Measurements from ENCODE around the gene KCNB1. TPM values are rescaled to one million over a fixed set of nuclear protein-coding genes. Genes with fewer than 3 reads are reported as not detected.
"Not testable (repeated sequence)": the region's sequence is repeated elsewhere in the genome, so short reads cannot be mapped to it uniquely, and the experiment has no call there.

The KCNB1 gene
- total RNA-seq, 1 donor from 2014 or later, result 0.39 TPM

DNA sequence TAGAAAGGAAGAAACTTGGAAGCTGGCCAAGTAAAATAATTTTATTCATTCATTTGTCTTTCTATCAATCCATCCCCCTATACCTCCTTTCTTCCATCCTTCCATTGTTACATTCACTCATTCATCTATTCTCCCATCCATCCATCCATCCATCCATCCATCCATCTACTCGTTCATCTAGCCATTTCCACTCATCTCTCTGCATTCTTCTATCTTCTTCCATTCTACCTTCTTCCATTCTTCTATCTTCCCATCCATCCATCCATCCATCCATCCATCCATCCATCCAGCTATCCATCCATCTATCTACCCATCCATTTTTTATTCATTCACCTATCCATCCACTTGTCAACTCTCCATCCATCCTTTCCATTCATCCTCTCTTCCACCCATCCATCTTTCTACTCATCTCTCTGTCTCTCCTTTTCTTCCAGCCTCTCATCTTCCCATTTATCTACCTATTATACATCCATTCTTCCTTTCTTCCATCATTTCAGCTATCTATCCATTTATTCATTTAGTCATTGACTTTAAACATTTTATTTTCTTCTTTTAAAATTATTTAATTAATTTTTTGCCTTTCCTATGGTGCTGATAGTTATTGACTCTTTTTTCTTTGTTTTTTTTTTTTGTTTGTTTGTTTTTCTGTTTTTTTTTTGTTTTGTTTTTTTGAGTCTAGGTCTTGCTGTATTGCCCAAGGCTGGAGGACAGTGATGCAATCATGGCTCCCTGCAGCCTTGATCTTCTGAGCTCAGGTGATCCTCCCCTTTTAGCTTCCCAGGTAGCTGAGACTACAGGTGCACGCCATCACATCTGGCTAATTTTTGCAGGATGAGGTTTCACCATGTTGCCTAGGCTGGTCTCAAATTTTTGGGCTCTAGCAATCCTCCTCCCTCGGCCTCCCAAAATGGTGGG, 151.5 kb downstream of the KCNB1 start:
- intact Hi-C loops (cut with micrococcal nuclease), result no loop called here

DNA sequence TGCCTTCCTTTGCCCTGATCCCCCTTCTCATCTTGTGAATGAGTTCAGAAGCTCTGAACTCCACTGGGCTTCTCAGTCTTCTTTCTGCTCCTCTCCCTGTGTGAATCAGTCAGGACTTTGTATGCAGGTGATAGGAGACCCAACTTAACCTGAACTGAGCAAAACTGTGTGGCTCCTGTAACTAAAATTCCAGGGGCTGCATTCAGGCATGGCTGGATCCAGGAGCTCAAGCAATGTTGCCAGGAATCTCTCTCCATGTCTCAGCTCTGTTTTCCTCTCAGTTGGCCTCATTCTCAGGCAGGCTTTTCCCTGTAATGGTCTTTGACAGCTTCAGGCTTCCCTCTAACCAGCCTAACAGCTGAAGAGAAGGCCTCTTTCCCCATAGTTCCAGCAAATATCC, 153.7 kb downstream of the KCNB1 start:
- intact Hi-C loops (cut with micrococcal nuclease), result no loop called here

DNA sequence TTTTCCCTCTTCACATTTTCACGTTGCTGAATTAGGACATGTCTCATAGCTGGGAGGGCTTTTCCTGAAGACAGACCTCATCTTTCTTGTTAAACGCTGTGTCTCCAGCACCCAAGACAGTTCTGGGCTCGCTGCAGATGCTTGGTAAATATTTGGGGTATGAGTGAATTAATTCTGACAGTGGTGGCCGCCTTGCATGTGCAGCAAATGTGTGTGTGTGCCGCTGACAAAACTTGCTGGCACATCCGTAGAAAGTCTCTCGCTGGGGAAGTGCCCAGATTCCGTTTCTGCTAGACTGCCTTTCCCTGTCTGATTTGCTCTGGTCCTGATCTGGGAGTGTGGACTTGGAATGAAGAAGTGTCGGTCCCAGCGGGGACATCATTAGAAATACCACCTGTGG, 156.4 kb downstream of the KCNB1 start:
- intact Hi-C loops (cut with micrococcal nuclease), result no loop called here

DNA sequence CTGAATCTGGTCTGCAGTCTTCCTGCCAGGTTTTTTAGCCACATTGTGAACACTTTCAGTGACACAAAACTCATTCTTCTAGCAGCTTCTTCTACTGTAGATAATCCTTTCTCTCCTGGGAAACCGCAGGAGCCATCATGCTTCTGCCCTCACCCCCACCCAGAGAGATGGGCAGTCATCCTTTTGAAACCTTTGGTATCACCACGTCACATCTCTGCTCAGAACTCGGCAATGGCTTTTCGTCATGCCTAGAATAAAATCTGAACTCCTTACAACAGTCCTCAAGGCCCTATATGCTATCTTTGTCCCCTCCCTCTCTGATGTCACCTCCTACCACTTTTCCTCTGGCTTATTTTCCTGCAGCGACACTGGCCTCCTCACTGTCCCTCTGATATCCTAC, 158.2 kb downstream of the KCNB1 start:
- intact Hi-C loops (cut with micrococcal nuclease), result loop anchor here (5.0 kb wide), 1 partner anchor 47 kb away; the partner anchor contains the start of gene ZNFX1

DNA sequence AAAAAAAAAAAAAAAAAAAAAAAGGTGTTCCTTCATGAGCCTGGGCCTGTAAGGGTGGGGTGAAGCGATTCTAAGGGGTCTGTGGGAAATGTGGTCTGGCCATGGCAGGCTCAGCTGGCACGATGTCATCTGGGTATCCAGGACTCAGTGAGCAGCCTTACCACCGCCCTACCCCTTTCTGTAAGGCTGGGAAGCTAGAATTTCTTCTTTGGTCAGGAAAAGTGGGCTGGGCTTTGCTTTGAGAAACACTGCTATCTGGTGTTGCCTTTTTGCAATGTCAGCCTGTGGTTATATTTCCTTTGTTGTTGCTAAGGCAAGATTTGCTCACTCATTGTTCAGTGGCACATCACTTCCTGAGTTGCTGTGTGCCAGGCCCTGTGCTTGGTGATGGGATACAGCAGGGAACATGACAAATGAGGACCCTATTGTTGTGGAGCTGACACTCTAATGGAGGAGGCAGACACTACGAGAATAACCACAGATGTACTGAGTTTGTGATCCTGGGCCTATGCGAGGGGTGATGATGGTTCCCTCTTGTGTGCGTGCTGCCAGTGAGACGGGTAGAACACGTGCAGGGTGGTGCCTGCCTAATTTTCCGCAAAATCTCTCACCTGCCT, 158.7 kb downstream of the KCNB1 start:
- intact Hi-C loops (cut with micrococcal nuclease), result loop anchor here (2.0 to 5.0 kb wide), 2 partner anchors 46 to 77 kb away; partner anchors contain the start of gene ZNFX1

DNA sequence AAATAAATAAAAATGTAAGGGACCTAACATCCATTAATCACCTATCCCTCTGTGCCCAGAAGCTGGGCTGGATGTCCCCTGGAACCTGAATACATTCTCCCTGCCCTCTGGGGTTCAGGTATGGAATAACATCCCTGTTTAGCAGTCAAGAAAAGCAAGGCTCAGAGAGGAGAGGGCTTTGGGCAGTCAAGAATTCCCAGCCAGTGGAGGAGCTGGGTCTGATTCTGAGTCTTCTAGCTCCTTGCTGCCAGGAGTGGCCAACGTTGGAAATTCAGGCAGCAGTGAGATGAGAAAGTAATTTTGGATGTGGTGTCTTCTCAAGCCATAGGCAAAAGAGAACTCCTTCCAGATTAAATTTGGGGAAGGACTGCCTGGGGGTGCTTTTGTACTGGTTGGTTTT, 162.0 kb downstream of the KCNB1 start:
- intact Hi-C loops (cut with micrococcal nuclease), result loop anchor here (5.0 kb wide), 1 partner anchor 43 kb away; the partner anchor contains the start of gene ZNFX1

DNA sequence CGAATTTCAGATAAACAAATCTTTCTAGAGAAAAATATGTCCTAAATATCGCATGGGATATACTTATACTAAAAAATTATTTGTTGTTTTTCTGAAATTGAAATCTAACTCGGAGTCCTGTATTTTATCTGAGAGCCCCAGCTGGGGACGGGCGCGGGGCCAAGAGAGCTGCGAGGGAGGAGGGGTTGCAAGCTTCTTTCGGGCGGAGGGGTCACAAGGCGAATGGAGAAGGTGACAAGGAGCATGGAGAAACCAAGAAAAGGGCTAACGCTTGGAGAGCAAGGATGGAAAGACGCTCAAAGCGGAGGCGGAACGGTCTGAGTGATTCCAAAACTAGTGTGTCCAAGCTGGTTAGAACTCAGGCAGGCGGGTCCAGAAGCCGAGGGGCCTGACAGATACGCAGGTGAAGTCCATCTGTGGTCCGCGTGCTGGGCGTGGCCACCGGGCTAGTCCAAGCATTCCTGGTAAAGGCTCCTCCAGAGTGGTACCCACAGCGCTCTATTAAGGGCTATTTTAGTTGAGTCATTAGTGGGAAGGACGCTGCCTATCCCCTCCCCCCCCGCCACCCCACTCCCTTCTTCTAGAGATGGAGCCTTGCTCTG, 163.2 kb downstream of the KCNB1 start:
- intact Hi-C loops (cut with micrococcal nuclease), result no loop called here

DNA sequence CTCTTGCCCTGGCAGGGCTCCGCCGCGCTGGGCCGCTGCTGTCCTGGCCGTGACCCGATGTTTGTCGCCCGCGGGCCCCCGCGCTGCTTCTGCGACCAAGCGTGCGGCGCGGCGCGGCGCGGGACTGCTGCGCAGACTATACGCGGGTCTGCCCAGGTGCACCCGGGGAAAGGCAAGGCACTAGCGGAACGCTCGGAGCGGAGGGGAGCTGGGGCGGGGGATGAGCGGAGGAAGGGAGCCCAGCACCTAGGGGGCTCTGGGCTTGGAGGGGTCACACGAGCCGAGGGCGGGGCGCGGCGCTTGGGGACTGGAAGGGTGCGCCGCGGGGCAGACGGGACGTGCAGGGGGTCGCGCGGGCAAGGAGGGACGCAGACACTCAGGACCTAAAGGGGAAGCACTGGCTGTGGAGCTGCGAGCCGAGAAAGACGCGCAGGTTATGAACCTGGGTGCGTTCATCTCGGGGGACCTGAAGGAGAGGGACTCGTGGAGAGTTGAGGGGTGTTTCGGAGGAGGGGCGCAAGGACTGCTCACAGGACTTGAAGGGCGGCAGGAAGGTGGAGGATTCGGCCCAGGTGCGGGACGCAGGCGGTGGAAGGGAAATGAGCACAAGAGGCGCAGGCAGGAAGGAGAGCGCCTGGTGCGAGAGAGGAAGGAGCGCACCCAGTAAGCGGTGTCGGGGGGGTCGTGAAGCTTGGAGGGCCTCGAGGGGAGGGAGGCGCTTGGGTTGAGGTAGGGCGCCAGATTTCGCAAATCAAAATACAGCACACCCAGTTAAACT, 163.8 kb downstream of the KCNB1 start:
- intact Hi-C loops (cut with micrococcal nuclease), result no loop called here

DNA sequence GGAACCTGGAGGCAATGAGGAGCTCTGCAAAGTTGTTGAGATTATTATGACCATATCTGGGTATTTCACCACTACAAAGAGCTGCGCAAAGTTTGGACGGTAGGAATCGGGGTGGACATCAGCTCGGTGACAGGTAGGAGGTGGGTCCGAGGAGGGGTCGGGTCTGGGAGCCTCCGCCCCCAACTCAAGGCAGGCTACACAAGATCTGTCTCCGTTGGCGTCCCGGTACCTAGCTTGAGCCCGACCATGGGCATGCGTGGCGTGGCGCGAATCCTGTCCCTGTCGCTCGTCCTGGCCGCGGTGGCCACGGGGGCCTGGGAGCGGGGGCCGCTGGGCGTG, 164.4 kb downstream of the KCNB1 start:
- intact Hi-C loops (cut with micrococcal nuclease), result no loop called here

DNA sequence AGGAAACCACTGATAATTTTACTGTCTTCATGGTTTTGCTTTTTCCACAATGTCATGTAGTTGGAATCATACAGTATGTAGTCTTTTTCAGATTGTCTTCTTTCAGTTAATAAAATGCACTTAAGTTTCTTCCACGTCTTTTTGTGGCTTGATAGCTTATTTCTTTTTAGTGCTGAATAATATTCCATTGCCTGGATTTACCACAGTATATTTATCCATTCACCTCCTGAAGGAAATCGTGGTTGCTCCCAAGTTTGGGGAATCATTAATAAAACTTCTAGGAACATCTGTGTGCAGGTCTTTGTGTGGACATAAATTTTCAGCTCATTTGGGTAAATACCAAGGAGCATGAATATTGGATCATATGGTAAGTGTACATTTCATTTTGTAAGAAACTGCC, 165.8 kb downstream of the KCNB1 start:
- intact Hi-C loops (cut with micrococcal nuclease), result no loop called here

DNA sequence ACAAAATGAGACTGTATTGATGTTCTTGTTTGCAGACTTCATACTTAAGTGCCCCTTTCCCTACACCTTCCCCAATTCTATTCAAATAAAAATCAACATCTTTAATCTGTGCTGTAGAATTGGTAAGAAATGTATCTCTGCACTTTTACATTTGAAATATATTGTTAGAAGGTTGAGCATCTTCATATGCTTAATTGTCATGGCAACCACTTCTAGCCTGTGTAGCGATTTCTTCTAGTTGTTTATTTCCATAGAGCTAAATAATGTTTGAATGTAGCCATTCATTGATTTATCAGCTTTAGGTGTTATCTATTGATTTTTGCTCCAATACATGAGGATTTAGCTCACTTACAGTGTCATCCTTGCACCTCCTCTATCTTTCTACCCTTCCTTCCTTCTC, 166.9 kb downstream of the KCNB1 start:
- intact Hi-C loops (cut with micrococcal nuclease), result no loop called here

DNA sequence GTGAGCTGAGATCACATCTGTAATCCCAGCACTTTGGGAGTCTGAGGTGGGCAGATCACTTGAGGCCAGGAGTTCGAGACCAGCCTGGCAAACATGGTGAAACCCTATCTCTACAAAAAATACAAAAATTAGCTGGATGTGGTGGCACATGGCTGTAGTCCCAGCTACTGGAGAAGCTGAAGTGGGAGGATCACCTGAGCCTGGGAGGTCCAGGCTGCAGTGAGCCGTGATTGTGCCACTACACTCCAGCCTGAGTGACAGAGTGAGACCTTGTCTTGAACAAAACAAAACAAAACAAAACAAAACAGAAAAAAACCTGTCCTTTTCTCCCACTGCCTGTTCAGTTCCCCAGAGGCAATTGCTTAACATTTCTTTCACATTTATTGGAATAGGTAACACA, 168.4 kb downstream of the KCNB1 start:
- intact Hi-C loops (cut with micrococcal nuclease), result not testable (repeated sequence)

Other genes with a start within 250 kb of the KCNB1 start
- 61.7 and 63.4 TPM in 2 replicates for gene ZNFX1, start 204.6 kb downstream of the KCNB1 start, total RNA-seq
- 22.7 and 23.7 TPM in 2 replicates for gene PTGIS, start 85.5 kb upstream of the KCNB1 start, total RNA-seq
- gene B4GALT5, start 231.2 kb upstream of the KCNB1 start, total RNA-seq, result 23.4 and 25.6 TPM in 2 replicates